ENCODE data around the gene PSMG1.

Gene PSMG1

GRCh38 chr21:39180429-39181019, 2.7 kb downstream of the PSMG1 start:
- H3K36me3 ChIP-seq (ENCODE audit: control insufficient read depth, insufficient read depth, low read length): peaks cover 9% of the 10 kb centered on the region
- no peak overlapping the region for H3K27ac ChIP-seq (ENCODE audit: insufficient read depth, low read length, poor library complexity, severe bottlenecking)
- DNase-seq: no peak
- peaks cover 9% of the 10 kb centered on the region for H3K4me1 ChIP-seq (ENCODE audit: control insufficient read depth, insufficient read depth, low read length, poor library complexity, severe bottlenecking)
- H3K27me3 ChIP-seq (replicated peaks; ENCODE audit: control insufficient read depth, insufficient read depth, low read length, poor library complexity, severe bottlenecking): no peaks in the 10 kb centered on the region
- H3K9me3 ChIP-seq (ENCODE audit: control insufficient read depth, low read length): no peaks in the 10 kb centered on the region
- H3K4me3 ChIP-seq (ENCODE audit: insufficient read depth, low read depth, low read length, poor library complexity, severe bottlenecking): no peak overlapping the region

- Histone ChIP-seq H3K9me3 (ENCODE audit: control insufficient read depth, low read length) (no peaks in the 10 kb centered on the region), H3K4me3 (ENCODE audit: insufficient read depth, low read depth, low read length, poor library complexity, severe bottlenecking) (no peak overlapping the region), H3K36me3 (ENCODE audit: control insufficient read depth, insufficient read depth, low read length) (peaks cover 21% of the 10 kb centered on the region)
Observed at GRCh38 chr21:39178421-39178820, 4.8 kb downstream of the PSMG1 start.

GRCh38 chr21:39176271-39176709, 7.0 kb downstream of the PSMG1 start:
- Histone ChIP-seq H3K36me3 (ENCODE audit: control insufficient read depth, insufficient read depth, low read length) (peaks cover 29% of the 10 kb centered on the region), H3K4me3 (ENCODE audit: insufficient read depth, low read depth, low read length, poor library complexity, severe bottlenecking) (no peak overlapping the region), H3K27ac (ENCODE audit: insufficient read depth, low read length, poor library complexity, severe bottlenecking) (no peak overlapping the region), H3K27me3 (replicated peaks; ENCODE audit: control insufficient read depth, insufficient read depth, low read length, poor library complexity, severe bottlenecking) (no peaks in the 10 kb centered on the region), H3K9me3 (ENCODE audit: control insufficient read depth, low read length) (no peaks in the 10 kb centered on the region), H3K4me1 (ENCODE audit: control insufficient read depth, insufficient read depth, low read length, poor library complexity, severe bottlenecking) (no peaks in the 10 kb centered on the region)
- no peak for DNase-seq

More at GRCh38 chr21:39178421-39178820, 4.8 kb downstream of the PSMG1 start:
- Histone ChIP-seq H3K4me1 (ENCODE audit: control insufficient read depth, insufficient read depth, low read length, poor library complexity, severe bottlenecking) (peaks cover 5% of the 10 kb centered on the region), H3K27ac (ENCODE audit: insufficient read depth, low read length, poor library complexity, severe bottlenecking) (no peak overlapping the region), H3K27me3 (replicated peaks; ENCODE audit: control insufficient read depth, insufficient read depth, low read length, poor library complexity, severe bottlenecking) (no peaks in the 10 kb centered on the region)
- DNase-seq: no peak

- H3K36me3 ChIP-seq (ENCODE audit: control insufficient read depth, insufficient read depth, low read length): peaks cover 29% of the 10 kb centered on the region
- no peaks in the 10 kb centered on the region for H3K27me3 ChIP-seq (replicated peaks; ENCODE audit: control insufficient read depth, insufficient read depth, low read length, poor library complexity, severe bottlenecking)
- no peak for DNase-seq
- no peaks in the 10 kb centered on the region for H3K4me1 ChIP-seq (ENCODE audit: control insufficient read depth, insufficient read depth, low read length, poor library complexity, severe bottlenecking)
- H3K27ac ChIP-seq (ENCODE audit: insufficient read depth, low read length, poor library complexity, severe bottlenecking): no peak overlapping the region
- H3K4me3 ChIP-seq (ENCODE audit: insufficient read depth, low read depth, low read length, poor library complexity, severe bottlenecking): no peak overlapping the region
- no peaks in the 10 kb centered on the region for H3K9me3 ChIP-seq (ENCODE audit: control insufficient read depth, low read length)
Observed at GRCh38 chr21:39175665-39176064, 7.6 kb downstream of the PSMG1 start.

GRCh38 chr21:39175154-39175553, 8.1 kb downstream of the PSMG1 start:
- H3K4me1 ChIP-seq (ENCODE audit: control insufficient read depth, insufficient read depth, low read length, poor library complexity, severe bottlenecking): no peaks in the 10 kb centered on the region
- H3K4me3 ChIP-seq (ENCODE audit: insufficient read depth, low read depth, low read length, poor library complexity, severe bottlenecking): no peak overlapping the region
- H3K36me3 ChIP-seq (ENCODE audit: control insufficient read depth, insufficient read depth, low read length): peaks cover 28% of the 10 kb centered on the region
- H3K9me3 ChIP-seq (ENCODE audit: control insufficient read depth, low read length): no peaks in the 10 kb centered on the region
- no peak overlapping the region for H3K27ac ChIP-seq (ENCODE audit: insufficient read depth, low read length, poor library complexity, severe bottlenecking)
- H3K27me3 ChIP-seq (replicated peaks; ENCODE audit: control insufficient read depth, insufficient read depth, low read length, poor library complexity, severe bottlenecking): no peaks in the 10 kb centered on the region
- no peak for DNase-seq

- Histone ChIP-seq H3K27ac (ENCODE audit: insufficient read depth, low read length, poor library complexity, severe bottlenecking) (no peak overlapping the region), H3K4me3 (ENCODE audit: insufficient read depth, low read depth, low read length, poor library complexity, severe bottlenecking) (no peak overlapping the region), H3K9me3 (ENCODE audit: control insufficient read depth, low read length) (no peaks in the 10 kb centered on the region), H3K36me3 (ENCODE audit: control insufficient read depth, insufficient read depth, low read length) (peaks cover 23% of the 10 kb centered on the region), H3K4me1 (ENCODE audit: control insufficient read depth, insufficient read depth, low read length, poor library complexity, severe bottlenecking) (no peaks in the 10 kb centered on the region), H3K27me3 (replicated peaks; ENCODE audit: control insufficient read depth, insufficient read depth, low read length, poor library complexity, severe bottlenecking) (no peaks in the 10 kb centered on the region)
- no peak for DNase-seq
Observed at GRCh38 chr21:39173716-39174680, 9.3 kb downstream of the PSMG1 start.

- no peaks in the 10 kb centered on the region for H3K9me3 ChIP-seq (ENCODE audit: control insufficient read depth, low read length)
- H3K4me1 ChIP-seq (ENCODE audit: control insufficient read depth, insufficient read depth, low read length, poor library complexity, severe bottlenecking): no peaks in the 10 kb centered on the region
- DNase-seq: no peak
- H3K4me3 ChIP-seq (ENCODE audit: insufficient read depth, low read depth, low read length, poor library complexity, severe bottlenecking): no peak overlapping the region
- H3K27me3 ChIP-seq (replicated peaks; ENCODE audit: control insufficient read depth, insufficient read depth, low read length, poor library complexity, severe bottlenecking): no peaks in the 10 kb centered on the region
- peaks cover 20% of the 10 kb centered on the region for H3K36me3 ChIP-seq (ENCODE audit: control insufficient read depth, insufficient read depth, low read length)
- H3K27ac ChIP-seq (ENCODE audit: insufficient read depth, low read length, poor library complexity, severe bottlenecking): no peak overlapping the region
Observed at GRCh38 chr21:39169906-39170305, 13.3 kb downstream of the PSMG1 start.

GRCh38 chr21:39168800-39169199, 14.5 kb downstream of the PSMG1 start:
- Histone ChIP-seq H3K36me3 (ENCODE audit: control insufficient read depth, insufficient read depth, low read length) (peaks cover 11% of the 10 kb centered on the region), H3K27me3 (replicated peaks; ENCODE audit: control insufficient read depth, insufficient read depth, low read length, poor library complexity, severe bottlenecking) (no peaks in the 10 kb centered on the region), H3K4me1 (ENCODE audit: control insufficient read depth, insufficient read depth, low read length, poor library complexity, severe bottlenecking) (no peaks in the 10 kb centered on the region), H3K4me3 (ENCODE audit: insufficient read depth, low read depth, low read length, poor library complexity, severe bottlenecking) (no peak overlapping the region), H3K9me3 (ENCODE audit: control insufficient read depth, low read length) (no peaks in the 10 kb centered on the region), H3K27ac (ENCODE audit: insufficient read depth, low read length, poor library complexity, severe bottlenecking) (no peak overlapping the region)
- no peak for DNase-seq

- H3K36me3 ChIP-seq (ENCODE audit: control insufficient read depth, insufficient read depth, low read length): no peaks in the 10 kb centered on the region
- no peak for DNase-seq
- no peaks in the 10 kb centered on the region for H3K9me3 ChIP-seq (ENCODE audit: control insufficient read depth, low read length)
- H3K4me1 ChIP-seq (ENCODE audit: control insufficient read depth, insufficient read depth, low read length, poor library complexity, severe bottlenecking): no peaks in the 10 kb centered on the region
- H3K27ac ChIP-seq (ENCODE audit: insufficient read depth, low read length, poor library complexity, severe bottlenecking): no peak overlapping the region
- no peaks in the 10 kb centered on the region for H3K27me3 ChIP-seq (replicated peaks; ENCODE audit: control insufficient read depth, insufficient read depth, low read length, poor library complexity, severe bottlenecking)
- H3K4me3 ChIP-seq (ENCODE audit: insufficient read depth, low read depth, low read length, poor library complexity, severe bottlenecking): no peak overlapping the region
Observed at GRCh38 chr21:39164523-39164922, 18.7 kb downstream of the PSMG1 start.

GRCh38 chr21:39161064-39161463, 22.2 kb downstream of the PSMG1 start:
- no peak for DNase-seq
- no peaks in the 10 kb centered on the region for H3K36me3 ChIP-seq (ENCODE audit: control insufficient read depth, insufficient read depth, low read length)
- no peak overlapping the region for H3K4me3 ChIP-seq (ENCODE audit: insufficient read depth, low read depth, low read length, poor library complexity, severe bottlenecking)
- H3K9me3 ChIP-seq (ENCODE audit: control insufficient read depth, low read length): no peaks in the 10 kb centered on the region
- no peak overlapping the region for H3K27ac ChIP-seq (ENCODE audit: insufficient read depth, low read length, poor library complexity, severe bottlenecking)
- no peaks in the 10 kb centered on the region for H3K4me1 ChIP-seq (ENCODE audit: control insufficient read depth, insufficient read depth, low read length, poor library complexity, severe bottlenecking)
- H3K27me3 ChIP-seq (replicated peaks; ENCODE audit: control insufficient read depth, insufficient read depth, low read length, poor library complexity, severe bottlenecking): no peaks in the 10 kb centered on the region
